GM18498 (cell line): ENCODE measurements around the gene OR51L1.

ENCODE experiments used
- ATAC-seq: cut with Tn5 transposase; IDR thresholded peaks from one replicate; pipeline ENCODE4 v1.9.1; 2021; ENCODE audit warnings: mild to moderate bottlenecking, moderate library complexity; ENCODE audit not compliant: unreplicated experiment

The OR51L1 gene

GRCh38 chr11:5046754-5047330 lies 52.2 kb downstream of the OR51L1 start:
- ATAC-seq: no peak
